HepG2 (cell line): Measurements from ENCODE around the gene PSMA7. TPM values are rescaled to one million over a fixed set of nuclear protein-coding genes. Genes with fewer than 3 reads are reported as not detected.

Source experiments
- ARID4A ChIP-seq: sonication (generic); formaldehyde crosslinking; IDR thresholded peaks from 2 replicates; pipeline ENCODE4 v1.5.0; 2020; ENCODE audit warnings: mild to moderate bottlenecking, missing genetic modification reagents, borderline replicate concordance
- ARNT2 ChIP-seq: sonication (generic); formaldehyde crosslinking; IDR thresholded peaks from 2 replicates; pipeline ENCODE4 v1.8.0; 2022; ENCODE audit warnings: mild to moderate bottlenecking, low read depth, missing genetic modification reagents, moderate library complexity
- BATF2 ChIP-seq: sonication (generic); formaldehyde crosslinking; IDR thresholded peaks from 2 replicates; pipeline ENCODE4 v1.8.0; 2022; ENCODE audit warnings: mild to moderate bottlenecking, missing genetic modification reagents, moderate library complexity
- EEA1 ChIP-seq: sonication (generic); formaldehyde crosslinking; IDR thresholded peaks from 2 replicates; pipeline ENCODE4 v1.5.1; 2020; ENCODE audit warnings: mild to moderate bottlenecking, missing genetic modification reagents, borderline replicate concordance
- HMG20A ChIP-seq: IDR thresholded peaks from 2 replicates; pipeline ENCODE4 v1.6.1; 2016; ENCODE audit warnings: borderline replicate concordance
- KAT8 ChIP-seq: IDR thresholded peaks from 2 replicates; pipeline ENCODE4 v1.6.1; 2016; ENCODE audit warnings: missing genetic modification reagents, missing compliant biosample characterization
- MXD4 ChIP-seq: IDR thresholded peaks from 2 replicates; pipeline ENCODE4 v1.6.1; 2016; ENCODE audit warnings: mild to moderate bottlenecking, missing biosample characterization, missing genetic modification reagents
- PAXIP1 ChIP-seq: sonication (generic); formaldehyde crosslinking; conservative IDR thresholded peaks from 2 replicates; pipeline ENCODE4 v1.4.0; 2020; ENCODE audit warnings: mild to moderate bottlenecking, missing genetic modification reagents, moderate library complexity
- PHF8 ChIP-seq: sonication (generic); formaldehyde crosslinking; IDR thresholded peaks from 2 replicates; pipeline ENCODE4 v1.5.0; 2020; ENCODE audit warnings: missing genetic modification reagents
- TBL1XR1 ChIP-seq: fragments of 150-350 bp; IDR thresholded peaks from 2 replicates; pipeline ENCODE4 v1.6.1; 2014; ENCODE audit warnings: borderline replicate concordance, low read length; ENCODE audit not compliant: partially characterized antibody
- ZNF44 ChIP-seq: sonication (generic); formaldehyde crosslinking; IDR thresholded peaks from 2 replicates; pipeline ENCODE4 v1.5.1; 2020; ENCODE audit warnings: mild to moderate bottlenecking, missing genetic modification reagents
- ZNF451 ChIP-seq: sonication (generic); formaldehyde crosslinking; IDR thresholded peaks from 2 replicates; pipeline ENCODE4 v1.5.0; 2020; ENCODE audit warnings: mild to moderate bottlenecking, missing genetic modification reagents
- ZNF546 ChIP-seq: sonication (generic); formaldehyde crosslinking; conservative IDR thresholded peaks from 2 replicates; pipeline ENCODE4 v1.8.1; 2023; ENCODE audit warnings: mild to moderate bottlenecking, missing genetic modification reagents
- ZNF652 ChIP-seq: IDR thresholded peaks from 2 replicates; pipeline ENCODE4 v1.6.1; 2016; ENCODE audit warnings: low read depth, borderline replicate concordance
- ZNF761 ChIP-seq: sonication (generic); formaldehyde crosslinking; conservative IDR thresholded peaks from 2 replicates; pipeline ENCODE4 v1.4.0; 2020; ENCODE audit warnings: mild to moderate bottlenecking, missing genetic modification reagents
- ZNF83 ChIP-seq: sonication (generic); formaldehyde crosslinking; IDR thresholded peaks from 2 replicates; pipeline ENCODE4 v1.4.0; 2020; ENCODE audit warnings: missing genetic modification reagents, mild to moderate bottlenecking, borderline replicate concordance
- polyA plus RNA-seq, 8 experiments: library from polyadenylated mRNA; depleted of rRNA in 3 of 8; stranded (reverse) in 7 of 8; unstranded in 1 of 8; fragments of >200 nt; fragmentation: Illumina TruSeq in 4 of 8; extraction: Trizol in 4 of 8; gene quantifications; 2 replicates each; pipeline versions ENCODE4 v1.2.1 to v1.2.3, GENCODE V29; 2011 to 2016; ENCODE audit warnings: low read depth in 4 of 8, missing spikeins in 1 of 8, mixed read lengths in 1 of 8; ENCODE audit not compliant: insufficient read depth in 1 of 8
- total RNA-seq, 5 experiments: library from RNA; depleted of rRNA; stranded (reverse); fragments of >200 nt; fragmentation: Illumina TruSeq; extraction: Trizol; gene quantifications; 2 replicates each; pipeline ENCODE4 v1.2.3, GENCODE V29; 2016; ENCODE audit warnings: low read depth in 1 of 5
- TF ChIP-seq, protein P1 (sequence below): sonication (generic); formaldehyde crosslinking; IDR thresholded peaks from 2 replicates; pipeline ENCODE4 v1.5.0; 2020; ENCODE audit warnings: mild to moderate bottlenecking, missing genetic modification reagents, moderate library complexity
- TF ChIP-seq, protein P2 (sequence below): IDR thresholded peaks from 2 replicates; pipeline ENCODE4 v1.6.1; 2016

The PSMA7 gene
- total and polyA plus RNA-seq, 2 of the 13 experiments (the other 11 are each of a cell fraction or from before 2014, with no cell fraction given) = 531 to 631 TPM

DNA sequence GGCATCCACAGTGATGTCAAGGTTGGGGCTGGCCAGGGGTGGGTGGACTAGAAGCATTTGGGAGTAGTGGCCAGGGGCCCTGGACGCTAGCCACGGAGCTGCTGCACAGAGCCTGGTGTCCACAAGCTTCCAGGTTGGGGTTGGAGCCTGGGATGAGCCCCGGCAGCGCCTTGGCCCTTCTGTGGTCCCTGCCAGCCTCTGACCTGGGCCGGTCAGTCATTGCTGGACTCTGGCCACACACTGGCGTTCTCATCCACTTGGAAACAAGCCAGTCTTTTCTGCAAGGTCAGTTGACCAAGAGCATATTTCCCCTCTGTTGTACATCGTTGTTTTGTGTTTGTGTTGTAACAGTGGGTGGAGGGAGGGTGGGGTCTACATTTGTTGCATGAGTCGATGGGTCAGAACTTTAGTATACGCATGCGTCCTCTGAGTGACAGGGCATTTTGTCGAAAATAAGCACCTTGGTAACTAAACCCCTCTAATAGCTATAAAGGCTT lies 8.4 kb downstream of the PSMA7 start (continued):
- TF ChIP-seq PHF8 = 0 out of 2 replicates have a peak, but pooled peaks have one; percentile 19
- no peak for TF ChIP-seq ZNF761 (CRISPR knock-in tag)
- TF ChIP-seq ARNT2 (CRISPR knock-in tag) = peak; percentile 48; the same call in 1 of the 2 replicates
- TF ChIP-seq, protein P1, sequence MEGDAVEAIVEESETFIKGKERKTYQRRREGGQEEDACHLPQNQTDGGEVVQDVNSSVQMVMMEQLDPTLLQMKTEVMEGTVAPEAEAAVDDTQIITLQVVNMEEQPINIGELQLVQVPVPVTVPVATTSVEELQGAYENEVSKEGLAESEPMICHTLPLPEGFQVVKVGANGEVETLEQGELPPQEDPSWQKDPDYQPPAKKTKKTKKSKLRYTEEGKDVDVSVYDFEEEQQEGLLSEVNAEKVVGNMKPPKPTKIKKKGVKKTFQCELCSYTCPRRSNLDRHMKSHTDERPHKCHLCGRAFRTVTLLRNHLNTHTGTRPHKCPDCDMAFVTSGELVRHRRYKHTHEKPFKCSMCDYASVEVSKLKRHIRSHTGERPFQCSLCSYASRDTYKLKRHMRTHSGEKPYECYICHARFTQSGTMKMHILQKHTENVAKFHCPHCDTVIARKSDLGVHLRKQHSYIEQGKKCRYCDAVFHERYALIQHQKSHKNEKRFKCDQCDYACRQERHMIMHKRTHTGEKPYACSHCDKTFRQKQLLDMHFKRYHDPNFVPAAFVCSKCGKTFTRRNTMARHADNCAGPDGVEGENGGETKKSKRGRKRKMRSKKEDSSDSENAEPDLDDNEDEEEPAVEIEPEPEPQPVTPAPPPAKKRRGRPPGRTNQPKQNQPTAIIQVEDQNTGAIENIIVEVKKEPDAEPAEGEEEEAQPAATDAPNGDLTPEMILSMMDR (CRISPR knock-in tag) = peak; percentile 55
- TF ChIP-seq MXD4 (CRISPR knock-in tag) = peak; percentile 53; the same call in 1 of the 2 replicates
- TF ChIP-seq PAXIP1 (CRISPR knock-in tag) = peak; percentile 88
- no peak for TF ChIP-seq BATF2
- 0 out of 2 replicates have a peak, but pooled peaks have one; percentile 18 for TF ChIP-seq HMG20A (CRISPR knock-in tag)
- TF ChIP-seq ZNF546 (CRISPR knock-in tag) = no peak
- no peak for TF ChIP-seq ZNF83
- TF ChIP-seq TBL1XR1 = peak; percentile 71
- TF ChIP-seq EEA1 = 0 out of 2 replicates have a peak, but pooled peaks have one; percentile 49
- TF ChIP-seq ZNF652 (CRISPR knock-in tag) = no peak
- peak; percentile 62; the same call in 1 of the 2 replicates for TF ChIP-seq KAT8 (CRISPR knock-in tag)
- TF ChIP-seq ZNF451 (CRISPR knock-in tag) = 0 out of 2 replicates have a peak, but pooled peaks have one; percentile 26
- peak; percentile 77; the same call in 1 of the 2 replicates for TF ChIP-seq ARID4A (CRISPR knock-in tag)
- TF ChIP-seq, protein P2, sequence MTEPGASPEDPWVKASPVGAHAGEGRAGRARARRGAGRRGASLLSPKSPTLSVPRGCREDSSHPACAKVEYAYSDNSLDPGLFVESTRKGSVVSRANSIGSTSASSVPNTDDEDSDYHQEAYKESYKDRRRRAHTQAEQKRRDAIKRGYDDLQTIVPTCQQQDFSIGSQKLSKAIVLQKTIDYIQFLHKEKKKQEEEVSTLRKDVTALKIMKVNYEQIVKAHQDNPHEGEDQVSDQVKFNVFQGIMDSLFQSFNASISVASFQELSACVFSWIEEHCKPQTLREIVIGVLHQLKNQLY (CRISPR knock-in tag) = peak; percentile 50; the same call in 1 of the 2 replicates
- peak; percentile 84; the same call in 1 of the 2 replicates for TF ChIP-seq ZNF44 (CRISPR knock-in tag)
